Lung microvascular endothelial cell (primary cell): ENCODE data around the gene DIP2C. TPM values are rescaled to one million over a fixed set of nuclear protein-coding genes. Genes with fewer than 3 reads are reported as not detected.
"Not testable (repeated sequence)": the region's sequence is repeated elsewhere in the genome, so short reads cannot be mapped to it uniquely, and the experiment has no call there.

Source experiments
- DNase-seq, 2 donors: peaks; one replicate each; pipeline versions ENCODE4 v3.0.0 to v3.0.0-alpha.2; 2010; ENCODE audit warnings: low read depth in 2 of 2
- total RNA-seq: library from RNA; depleted of rRNA; stranded (reverse); fragments of >200 nt; gene quantifications from 2 replicates; pipeline ENCODE4 v1.2.1, GENCODE V29; 2014

Gene DIP2C
- total RNA-seq, 1 donor from 2014 or later, result 8.7 TPM

DNA sequence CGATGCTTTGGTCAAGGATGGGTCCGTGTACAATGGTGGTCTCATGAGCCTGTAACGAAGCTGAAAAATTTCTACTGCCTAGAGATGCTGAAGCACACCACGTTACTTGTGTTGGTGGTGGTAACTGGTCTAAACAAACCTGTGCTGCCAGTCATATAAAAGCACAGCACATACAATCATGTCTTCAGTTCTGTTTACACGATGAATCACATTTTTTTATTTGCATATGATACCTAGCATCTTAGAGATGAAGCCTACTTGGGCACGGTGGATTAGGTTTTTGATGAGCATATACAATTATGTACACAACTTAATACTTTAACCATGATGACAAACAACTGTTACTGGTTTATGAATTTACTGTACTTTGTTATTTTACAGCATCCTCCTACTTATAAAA is 353.2 kb downstream of the DIP2C start:
- DNase-seq, result no peak

DNA sequence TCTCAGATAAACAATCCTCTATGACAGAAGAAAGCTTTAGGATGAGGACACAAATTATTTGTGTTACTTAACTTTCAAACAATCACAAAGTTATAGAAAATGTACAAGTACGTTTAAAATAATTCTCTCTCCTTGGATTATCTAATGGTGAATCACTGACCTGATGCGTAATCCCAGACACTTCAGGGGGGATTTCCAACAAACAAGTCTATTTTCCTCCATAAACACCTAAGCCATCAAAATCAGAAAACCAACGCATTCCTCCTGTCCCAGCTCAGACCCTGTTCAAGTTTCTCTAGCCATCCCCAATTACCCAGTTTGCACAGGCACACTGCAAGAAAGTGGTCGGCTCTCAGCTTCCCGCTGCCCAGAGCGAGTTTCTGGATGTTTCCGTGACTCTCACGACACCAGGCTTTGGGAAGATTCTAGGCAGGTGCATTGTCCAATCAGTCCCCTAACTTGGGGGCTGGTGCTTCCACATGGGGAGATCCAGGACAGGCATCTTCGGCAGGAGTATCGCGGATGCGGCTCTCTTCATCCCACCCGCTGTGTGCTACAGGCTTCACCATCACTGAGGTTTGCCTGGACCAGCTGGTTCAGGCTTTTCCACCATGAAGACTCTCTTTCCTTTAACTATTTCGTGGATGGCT is 354.2 kb downstream of the DIP2C start:
- DNase-seq, result peak in 1 of 2 donors; percentile 17

DNA sequence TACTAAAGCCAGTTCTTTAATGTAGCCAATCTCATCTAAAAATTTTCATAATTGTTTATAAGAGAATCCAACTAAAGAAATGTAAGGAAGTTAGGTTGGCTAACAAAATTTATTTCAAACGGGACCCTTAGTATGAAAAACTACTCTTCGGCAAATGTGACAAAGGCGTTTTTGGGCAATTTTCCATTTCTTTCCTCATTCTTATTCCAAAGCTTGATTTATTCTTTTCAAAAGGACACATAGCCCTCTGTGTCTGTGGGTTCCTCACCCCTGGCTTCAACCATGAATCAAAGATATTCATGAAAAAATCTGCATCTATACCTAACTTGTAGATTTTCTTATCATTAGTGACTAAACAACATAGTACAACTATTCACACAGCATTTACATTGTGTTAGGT is 358.3 kb downstream of the DIP2C start:
- DNase-seq, result no peak

DNA sequence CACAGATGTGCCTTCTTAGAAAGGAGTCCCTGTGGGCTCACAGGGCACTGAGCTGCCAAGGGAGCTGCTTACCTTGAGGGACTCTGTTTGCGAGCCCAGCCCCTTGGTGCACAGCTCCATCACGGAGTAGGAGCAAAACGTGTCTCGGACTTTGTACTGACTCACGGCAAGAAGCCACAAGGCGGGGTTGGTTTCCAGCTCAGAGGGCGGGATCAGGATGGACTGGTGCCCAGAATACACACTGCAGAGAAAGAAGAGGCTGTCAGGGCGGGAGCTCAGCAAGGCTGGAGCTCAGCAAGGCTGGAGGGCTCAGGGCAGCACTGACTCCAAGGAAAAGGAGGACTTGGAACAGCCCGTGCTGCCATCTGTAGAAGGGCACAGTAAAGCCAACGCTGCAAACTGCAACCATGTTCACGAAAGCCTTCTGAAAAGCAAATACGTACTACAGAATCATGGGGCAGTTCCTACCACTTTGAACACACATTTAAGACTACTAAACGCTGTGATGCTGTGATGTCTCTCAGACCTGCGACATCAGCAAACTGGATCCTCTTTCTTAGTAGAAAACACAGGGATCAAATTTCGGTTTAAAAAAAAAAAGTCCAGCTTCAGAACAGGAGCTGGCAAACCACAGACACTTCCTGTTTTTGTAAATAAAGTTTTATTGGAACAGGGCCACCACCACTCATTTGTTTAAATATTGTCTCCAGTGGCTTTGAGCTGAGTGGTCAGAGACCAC is 359.9 kb downstream of the DIP2C start:
- peak; percentile 36 to 90 for DNase-seq

DNA sequence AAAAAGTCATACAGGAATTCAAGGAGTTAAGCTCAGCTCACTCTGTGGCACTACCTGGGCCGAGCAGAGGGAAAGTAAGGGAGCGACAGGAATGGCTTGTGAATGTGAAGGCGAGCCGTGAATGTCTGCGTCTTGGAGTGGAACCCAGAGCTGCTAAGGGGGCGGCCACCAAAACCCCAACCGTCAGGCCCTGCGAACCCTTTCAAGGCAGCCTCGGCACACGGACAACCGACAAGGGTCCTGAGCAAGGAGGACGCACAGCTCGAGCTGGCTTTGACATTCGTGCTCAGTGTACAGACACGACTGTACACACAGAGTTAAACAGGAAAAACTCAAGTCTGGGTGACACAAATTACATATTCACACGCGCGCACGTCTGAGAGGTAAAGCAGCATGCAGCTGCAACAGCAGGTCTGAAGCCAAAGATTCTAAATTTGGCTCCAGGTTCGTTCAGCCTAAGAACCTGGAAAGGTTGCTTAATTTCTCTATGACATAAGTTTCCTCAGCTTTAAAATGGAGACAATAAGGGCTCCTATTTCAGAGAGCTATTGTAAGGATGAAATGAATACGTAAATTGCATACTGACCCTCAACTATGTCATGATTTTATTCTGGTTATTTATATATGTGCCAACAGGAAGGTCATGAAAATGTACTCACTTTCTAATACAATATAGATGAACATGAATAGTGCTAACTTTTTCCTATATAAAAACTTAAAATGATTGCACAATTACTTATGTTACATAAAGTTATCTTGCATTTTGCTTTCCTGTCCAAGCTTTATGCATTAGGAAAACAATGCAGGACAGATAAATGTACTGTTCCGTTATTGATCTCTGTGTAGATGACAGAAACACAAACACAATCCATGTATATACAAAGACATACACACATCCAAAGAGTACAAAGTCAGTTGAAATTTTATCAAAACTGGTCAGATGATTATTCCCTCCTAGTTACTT is 361.3 kb downstream of the DIP2C start:
- no peak for DNase-seq

DNA sequence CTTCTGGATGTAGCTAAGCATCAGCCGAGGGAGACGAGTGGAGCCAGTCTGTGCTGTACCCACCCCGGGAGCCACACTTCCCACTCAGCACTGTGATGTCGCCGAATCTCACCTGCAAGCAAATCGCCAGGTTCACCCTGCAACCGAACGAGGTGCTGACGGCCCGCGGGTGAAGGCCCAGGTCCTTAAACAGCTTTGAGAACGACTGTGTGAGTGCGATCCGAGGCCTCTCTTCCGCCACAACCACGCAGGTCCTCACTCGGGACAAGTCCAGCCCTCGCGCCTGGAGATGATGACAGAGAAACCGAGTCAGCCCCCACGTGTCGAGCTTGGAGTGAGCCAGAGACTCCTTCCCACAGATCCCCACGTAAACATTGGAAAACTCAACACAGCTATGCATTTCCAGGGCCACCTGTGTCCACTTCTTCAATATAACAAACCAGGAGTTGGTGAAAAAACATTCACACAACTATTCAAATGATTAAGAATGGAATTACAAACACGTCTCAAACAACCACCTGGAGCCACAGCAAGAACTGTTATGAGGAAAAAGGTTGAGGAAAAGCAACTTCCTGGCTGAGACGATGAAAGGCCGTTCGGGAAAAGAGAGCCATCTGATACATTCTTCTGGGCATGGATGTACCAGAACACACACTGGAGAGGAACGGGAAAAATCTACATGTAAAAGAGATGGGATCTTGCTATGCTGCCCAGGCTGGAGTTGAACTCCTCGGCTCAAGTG is 362.4 kb downstream of the DIP2C start:
- DNase-seq, result no peak

DNA sequence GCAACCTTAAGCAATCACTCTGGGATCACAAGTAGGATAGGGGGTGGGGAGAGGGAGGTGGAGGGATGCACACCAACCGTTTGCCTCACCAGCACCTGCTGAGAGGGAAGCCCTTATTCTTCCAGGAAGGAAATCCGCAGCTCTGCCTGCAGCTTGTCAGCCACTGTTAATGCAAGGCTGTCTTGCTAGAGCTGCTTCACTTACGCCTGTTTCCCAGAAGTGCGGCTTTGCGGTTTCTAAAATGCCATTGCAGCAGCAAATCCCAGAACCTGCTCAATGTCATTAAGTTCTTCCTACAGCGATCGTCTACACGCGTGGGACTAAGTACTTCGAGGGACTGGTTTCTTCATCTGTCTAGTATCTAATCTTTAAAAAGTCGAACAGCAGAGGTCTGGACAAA is 363.1 kb downstream of the DIP2C start:
- DNase-seq, result no peak

DNA sequence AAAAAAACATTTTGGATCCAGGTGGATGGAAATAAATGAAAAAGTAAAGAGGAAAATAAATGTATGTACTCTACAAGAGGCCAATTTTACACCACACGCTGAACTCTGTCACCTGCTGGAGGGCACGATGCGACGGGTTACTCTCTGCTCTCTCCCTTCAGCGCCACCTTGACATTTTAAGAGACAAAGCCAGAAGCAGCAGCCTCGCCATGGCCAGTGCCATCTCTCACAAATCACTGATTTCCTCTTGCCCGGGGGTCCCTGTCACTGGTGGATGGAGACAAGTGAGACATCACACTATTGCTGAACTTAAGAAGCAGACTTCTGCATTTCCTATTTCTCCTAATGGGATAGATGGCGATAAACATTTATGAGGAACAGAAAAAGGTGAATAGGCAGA is 364.2 kb downstream of the DIP2C start:
- no peak for DNase-seq

DNA sequence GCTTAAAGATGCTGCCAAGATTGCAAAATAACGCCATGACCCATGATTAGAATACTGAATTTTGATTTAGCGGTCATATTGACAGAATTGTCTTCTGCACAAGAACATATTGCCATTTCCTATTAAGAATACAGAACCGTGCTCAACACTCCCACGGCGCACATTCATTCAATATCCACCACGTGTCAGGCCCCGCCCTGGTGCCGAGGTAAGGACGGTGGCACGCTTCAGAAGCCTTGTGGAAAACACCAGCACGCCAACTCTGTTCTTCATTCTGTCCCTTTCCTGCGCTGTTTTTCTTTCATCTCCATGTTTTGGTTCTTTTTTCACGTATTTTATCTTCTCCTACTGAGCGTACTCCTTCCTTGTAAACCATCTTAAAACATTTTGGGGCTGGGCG is 364.9 kb downstream of the DIP2C start:
- DNase-seq, result no peak

DNA sequence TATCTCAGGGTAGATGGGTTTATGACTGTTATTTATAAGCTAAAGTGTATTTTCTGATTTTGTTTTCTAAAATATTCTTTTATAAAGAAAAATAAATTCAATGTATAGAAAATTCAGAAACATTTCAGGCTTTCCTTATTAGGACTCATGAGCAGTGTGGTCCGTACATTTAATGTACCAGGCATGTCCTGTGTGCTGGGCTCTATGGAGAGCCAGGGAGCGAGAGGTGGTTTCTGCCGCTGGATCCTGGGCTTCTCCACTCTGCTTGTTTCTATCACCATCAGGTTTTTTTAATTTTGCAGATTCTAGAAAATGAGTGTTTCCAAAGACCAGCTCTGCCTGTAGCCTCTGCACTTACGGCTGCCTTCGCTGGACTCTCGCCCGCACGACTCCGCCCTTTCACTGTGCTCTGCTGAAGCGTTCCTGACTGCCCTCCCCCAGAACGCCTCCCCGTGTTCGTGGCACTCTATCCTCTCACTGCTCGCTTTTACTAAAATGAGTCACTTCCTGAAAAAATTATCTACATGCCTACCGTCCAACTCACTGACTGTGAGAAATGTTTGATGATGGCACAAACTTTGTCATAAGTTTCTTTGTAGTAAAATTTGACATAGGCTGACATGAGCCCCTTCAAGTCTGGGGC is 365.7 kb downstream of the DIP2C start:
- DNase-seq, result peak; percentile 93 to 94

DNA sequence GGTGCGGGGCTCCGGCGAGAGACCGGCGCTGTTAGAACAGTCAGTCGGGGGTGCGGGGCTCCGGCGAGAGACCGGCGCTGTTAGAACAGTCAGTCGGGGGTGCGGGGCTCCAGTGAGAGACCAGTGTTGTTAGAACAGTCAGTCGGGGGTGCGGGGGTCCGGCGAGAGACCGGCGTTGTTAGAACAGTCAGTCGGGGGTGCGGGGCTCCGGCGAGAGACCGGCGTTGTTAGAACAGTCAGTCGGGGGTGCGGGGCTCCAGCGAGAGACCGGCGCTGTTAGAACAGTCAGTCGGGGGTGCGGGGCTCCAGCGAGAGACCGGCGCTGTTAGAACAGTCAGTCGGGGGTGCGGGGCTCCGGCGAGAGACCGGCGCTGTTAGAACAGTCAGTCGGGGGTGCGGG is 366.4 kb downstream of the DIP2C start:
- DNase-seq, result not testable (repeated sequence)

DNA sequence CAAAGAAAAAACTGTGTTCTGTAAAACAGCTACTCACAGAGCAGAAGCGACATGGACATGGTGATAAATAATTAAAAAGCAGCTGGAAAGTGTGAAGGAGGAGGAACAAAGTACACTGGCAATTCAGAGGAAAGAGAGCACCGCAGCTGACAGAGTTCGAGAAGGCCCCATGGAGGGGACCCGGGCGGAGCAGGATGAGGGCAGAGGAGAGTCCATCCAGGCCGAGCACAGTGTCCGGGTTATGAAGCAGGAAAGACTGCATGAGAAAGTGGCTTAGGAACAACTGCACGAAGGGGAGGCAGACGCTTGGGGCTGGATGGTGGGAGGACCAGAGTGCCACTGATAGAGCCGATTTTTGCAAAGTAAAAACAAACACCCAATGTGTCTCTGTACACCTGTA is 368.7 kb downstream of the DIP2C start:
- DNase-seq, result no peak

DNA sequence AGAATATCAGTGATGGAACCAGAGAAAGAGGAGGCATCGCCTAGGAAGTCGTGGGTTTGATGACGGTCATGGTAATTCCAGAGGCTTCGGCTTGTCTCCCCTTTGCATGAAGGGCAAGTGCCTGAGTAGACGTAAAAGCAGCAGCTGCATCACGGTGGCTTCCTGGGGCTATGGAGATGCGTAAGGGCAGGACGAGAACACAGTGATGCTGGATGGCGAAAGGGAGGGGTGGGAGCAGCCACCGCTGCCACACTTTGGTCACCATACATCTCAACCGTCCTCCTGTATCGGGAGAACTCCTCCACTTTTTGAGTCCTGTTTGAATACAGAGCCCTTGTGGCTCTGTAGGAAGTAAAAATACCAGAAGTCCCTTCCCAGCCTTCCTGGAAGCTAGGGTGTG is 371.5 kb downstream of the DIP2C start:
- no peak for DNase-seq

DNA sequence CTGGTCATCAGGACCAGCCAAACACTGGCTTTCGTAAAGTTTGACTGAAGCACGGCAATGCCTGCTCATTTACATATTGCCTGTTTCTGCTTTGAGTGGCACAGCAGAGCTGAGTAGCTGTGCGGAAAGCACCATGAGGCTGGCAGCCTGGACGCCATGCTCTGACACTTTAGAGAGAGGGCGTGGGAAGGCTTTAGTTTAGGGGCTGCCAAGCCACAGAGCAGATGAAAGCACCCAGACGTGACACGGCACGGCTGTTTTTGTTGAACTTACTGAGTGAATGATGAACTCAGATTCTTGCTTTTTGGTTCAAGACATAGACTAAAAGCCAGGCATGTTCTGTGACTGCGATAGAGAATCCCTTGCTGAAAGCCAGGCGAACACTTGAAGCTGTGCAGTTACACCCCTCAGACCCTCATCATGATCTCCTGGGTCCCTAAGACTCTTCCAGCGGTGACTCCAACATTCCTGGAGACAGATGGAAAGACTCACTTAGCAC is 372.1 kb downstream of the DIP2C start:
- no peak for DNase-seq

DNA sequence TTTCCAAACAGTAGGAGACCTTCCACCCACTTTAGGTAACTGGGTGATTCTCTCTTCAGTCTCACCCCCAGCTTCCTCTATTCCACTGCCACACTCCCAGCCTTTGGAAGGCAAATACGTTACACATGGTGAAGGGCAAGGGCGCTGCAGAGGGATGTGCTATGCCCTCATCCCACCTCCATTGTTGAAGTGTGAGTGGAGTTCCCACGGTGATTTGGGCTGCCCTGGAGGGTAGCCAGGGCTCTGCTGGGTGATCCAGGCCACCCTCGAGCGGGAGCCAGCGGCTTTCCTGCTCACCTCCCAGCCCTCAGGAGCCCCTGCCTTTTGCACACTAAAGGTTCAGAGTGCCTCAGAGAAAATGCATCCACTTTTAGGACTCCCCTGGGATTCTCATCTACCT is 373.1 kb downstream of the DIP2C start:
- no peak for DNase-seq

DNA sequence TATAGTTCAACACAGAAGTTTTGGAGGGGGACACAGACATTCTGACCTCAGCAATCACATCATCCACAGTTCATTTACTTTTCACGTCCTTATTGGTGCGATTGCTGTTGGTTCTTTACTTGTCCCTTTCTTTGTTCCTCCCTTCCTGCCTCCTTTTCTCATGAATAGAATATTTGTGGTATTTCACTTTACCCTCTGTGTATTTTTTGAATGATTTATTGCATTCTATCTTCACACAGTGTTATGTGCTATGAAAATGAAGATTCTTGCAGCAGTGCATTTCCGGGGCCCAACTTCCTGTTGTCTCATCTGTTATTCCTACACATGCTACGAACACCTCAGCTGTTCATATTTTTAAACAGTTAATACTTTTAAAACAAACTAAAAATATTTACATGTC is 374.6 kb downstream of the DIP2C start:
- no peak for DNase-seq

DNA sequence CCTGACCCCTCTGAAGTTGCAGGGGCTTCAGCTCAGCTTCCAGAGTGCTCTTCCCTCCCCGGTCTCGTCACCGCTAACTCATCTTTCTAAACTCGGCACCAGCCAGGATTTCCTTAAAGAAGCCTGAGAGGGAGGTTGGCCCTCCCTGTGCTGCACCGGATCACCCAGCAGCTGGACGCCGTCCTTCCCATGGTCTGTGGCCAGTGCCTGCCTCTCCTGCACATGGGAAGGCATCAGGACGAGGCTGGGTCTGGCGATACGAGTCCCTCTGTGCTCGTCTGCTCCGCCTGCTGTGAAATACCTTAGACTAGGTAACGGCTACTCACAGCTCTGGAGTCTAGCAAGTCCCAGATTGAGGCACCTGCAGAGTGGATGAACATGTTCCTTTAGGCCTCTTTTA is 375.1 kb downstream of the DIP2C start:
- no peak for DNase-seq

DNA sequence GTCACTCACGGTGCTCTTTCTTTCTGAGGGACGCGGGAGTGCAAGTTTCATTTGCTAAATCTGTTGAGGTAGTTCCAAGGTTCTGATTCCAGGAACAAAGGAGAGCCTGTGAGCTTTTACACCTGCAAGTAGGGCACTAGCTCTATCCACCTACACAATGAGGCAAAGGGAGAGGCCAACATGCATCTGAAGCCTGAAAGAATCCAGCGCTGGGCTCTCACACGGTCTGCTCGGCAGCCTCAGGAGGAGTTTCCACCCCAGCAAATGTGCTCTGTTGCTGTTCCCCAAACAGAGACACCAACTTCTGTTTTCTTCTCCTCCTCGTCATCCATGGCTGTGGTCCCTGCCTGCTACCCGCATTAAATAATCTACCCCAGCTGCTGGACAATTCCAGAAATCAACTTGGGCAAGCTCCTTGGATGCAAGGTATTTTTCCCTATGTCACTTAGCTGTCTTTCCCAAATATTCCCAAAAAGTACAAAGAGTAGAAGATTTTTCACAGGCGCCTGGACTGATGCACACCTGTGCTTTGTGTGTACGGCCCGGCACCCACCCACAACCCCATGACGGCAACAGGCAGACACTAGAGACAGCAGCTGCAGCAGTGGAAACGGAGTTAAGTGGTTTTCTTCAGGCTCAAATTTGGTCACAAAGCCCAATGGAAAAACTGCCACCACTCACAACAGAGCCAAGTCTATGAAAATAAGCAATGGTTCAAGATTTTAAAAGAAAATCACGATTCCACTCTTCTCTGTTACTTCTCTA is 377.4 kb downstream of the DIP2C start:
- no peak for DNase-seq

DNA sequence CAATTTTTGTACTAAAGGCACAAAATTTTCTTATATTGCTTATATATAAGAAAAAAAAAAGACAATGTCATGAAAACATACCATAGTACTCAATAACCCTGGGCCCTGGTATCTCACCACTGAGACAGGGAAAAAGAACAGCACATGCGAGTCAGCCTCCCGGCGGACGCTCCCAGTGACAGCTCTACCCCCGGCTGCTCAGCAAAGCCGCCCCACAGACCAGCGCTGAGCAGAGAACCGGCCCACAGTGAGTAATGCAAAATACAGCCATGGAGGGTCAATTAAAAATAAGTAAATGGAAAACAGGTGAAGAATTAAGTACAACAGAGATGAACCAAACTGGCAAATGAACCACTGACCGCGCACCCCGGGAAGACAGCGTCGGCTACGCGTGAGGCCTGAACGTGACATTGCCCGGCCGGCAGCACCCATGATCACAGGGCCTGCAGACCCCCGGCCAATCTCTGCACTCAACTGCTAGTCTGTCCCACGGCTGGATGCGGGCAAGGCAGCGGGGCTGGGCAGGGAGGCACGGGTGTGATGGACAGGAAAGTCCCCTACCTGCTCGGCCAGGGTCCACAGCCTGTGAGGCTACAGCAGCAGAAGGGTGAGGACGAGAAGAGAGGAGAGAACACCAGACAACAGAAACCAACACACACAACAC is 378.4 kb downstream of the DIP2C start:
- no peak for DNase-seq

DNA sequence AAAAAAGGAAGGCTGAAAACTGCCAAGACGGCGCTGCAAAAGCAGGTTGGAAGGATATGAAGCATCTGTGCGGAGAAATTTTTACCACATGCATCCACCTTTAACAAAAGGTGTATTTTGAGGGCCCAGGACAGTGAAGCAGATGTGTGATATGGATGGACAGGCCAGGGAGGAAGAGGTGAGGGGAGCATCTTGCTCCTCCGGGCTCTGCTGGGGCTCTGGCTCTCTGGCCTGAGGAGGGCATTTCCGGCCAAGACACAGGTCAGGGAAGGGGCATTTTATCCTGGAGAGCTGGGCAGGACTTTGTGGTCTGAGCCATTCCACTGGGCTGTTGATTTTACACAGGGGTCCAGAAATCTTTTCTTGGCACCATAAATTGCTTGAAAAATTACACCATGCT is 379.1 kb downstream of the DIP2C start:
- no peak for DNase-seq
